ENCODE data around the gene SLC36A3.
A peak's percentile ranks its signal among the peaks of the same experiment; 100 is the strongest.
"Not testable (repeated sequence)": the region's sequence is repeated elsewhere in the genome, so short reads cannot be mapped to it uniquely, and the experiment has no call there.

SLC36A3 gene

GRCh38 chr5:151258816-151259215 lies 44.8 kb downstream of the SLC36A3 start:
- DNase-seq = no peak

DNA sequence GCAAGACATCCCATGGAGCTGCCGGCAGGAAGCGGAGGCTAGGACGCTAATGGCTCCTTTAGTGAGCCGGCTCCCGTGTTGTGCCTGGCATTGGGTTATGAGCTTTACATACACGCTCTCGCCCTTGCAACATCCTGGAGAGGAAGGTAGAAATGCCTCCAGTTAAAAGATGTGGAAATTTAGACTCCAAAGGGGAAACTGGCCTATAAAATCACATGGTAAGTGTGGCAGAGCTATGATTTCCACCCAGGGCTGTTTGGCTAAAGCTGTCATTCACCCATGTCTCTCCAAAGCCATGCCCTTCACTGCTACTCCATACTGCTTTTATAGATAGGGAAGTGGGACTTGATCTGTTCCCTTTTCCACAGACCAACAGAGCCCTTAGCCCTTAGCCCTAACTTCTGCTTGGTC lies 45.4 kb downstream of the SLC36A3 start:
- no peak for DNase-seq

DNA sequence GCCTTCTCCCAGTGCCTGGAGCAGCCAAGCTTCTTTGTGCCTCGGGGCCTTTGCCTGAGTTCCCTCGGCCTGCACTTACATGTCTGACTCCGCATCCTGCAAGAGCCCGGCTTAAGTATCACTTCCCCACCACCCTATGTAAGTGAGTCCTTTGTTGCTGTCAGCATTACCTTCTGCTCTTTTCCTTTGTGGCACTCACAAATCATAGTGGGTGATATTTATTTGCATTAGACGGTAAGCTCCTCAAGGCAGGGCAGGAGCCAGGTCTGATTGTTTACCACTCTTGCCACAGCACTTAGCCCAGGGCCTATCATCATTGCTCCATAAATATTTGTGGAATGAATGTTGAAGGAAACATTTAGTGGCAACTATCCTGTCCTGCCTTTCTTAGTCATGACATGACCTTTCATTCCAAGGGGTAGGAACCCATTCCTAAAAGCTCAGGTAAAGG lies 45.8 kb downstream of the SLC36A3 start:
- DNase-seq = no peak

- no peak for DNase-seq
These were observed 47.8 kb downstream of the SLC36A3 start for GRCh38 chr5:151255621-151256286.

DNA sequence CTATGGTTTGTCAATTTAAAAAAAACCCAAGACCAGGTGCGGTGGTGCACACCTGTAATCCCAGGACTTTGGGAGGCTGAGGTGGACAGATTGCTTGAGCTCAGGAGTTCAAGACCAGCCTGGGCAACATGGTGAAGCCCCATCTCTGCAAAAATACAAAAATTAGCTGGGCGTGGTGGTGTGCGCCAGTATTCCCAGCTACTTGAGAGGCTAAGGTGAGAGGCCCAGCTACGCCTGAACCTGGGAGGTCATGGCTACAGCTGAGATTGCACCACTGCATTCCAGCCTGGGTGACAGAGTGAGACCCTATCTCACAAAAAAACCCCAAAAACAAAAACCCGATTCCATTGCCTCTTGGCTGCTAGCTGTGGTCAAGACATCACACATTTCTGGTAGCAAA lies 48.6 kb downstream of the SLC36A3 start:
- DNase-seq = not testable (repeated sequence)

GRCh38 chr5:151254556-151254955 lies 49.0 kb downstream of the SLC36A3 start:
- DNase-seq = no peak

DNA sequence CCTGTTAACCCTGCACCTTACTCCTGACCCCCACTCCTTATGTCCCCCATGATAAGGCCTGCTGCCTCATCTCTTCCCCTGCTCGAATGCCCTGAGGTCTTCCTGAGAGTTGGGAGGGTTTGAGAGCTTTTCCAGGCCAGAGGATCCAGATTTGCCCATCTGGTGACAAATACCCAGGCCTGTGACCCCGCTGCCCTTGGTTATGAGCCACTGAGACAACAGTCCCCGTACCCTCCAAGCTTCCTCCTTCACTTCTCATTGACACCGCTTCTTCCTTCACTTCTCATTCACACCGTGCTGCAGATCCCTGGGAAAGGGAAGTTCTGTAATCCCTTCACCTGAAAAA lies 50.0 kb downstream of the SLC36A3 start:
- DNase-seq = no peak

DNA sequence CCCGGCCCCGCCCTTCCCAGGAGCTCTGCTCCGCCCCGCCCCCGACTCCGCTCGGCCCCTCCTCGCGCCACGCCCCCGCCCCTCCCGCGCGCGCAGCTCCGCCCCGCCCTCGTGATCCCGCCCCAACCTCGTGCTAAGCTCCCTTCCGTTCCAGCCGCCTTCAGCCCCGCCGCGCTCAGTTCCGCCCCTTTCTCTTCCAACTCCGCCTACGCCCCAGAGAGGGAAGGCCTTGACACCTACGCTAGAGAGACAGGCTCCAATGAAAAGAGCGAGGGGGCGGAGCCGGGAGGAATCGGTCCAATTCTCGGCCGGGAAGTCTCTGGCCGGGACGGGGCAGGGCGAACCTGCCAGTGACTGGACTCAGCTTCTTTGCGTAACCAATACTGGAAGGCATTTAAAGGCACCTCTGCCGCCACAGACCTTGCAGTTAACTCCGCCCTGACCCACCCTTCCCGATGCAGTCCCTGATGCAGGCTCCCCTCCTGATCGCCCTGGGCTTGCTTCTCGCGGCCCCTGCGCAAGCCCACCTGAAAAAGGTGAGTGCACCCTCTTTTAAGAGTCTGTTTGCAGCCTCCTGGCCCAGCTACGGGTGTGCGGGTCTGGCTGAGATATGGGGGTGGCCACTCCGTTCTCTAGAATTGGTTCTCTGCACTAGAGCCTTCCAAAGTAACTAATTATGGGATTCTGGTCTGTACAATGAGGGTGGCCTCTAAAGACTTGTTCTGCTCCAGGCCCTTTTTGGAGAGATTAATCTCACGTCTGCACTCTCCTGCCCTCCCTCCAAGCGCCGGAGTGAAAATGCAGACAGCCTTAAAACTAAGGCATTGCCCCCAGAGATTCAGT lies 50.6 kb downstream of the SLC36A3 start, which contains the start of gene GM2A:
Gene GM2A (plus strand): TSS at position 424 of the 843 bp plus-strand sequence. CDS start 32 bp downstream, at position 456.
- DNase-seq = peak; percentile 91

DNA sequence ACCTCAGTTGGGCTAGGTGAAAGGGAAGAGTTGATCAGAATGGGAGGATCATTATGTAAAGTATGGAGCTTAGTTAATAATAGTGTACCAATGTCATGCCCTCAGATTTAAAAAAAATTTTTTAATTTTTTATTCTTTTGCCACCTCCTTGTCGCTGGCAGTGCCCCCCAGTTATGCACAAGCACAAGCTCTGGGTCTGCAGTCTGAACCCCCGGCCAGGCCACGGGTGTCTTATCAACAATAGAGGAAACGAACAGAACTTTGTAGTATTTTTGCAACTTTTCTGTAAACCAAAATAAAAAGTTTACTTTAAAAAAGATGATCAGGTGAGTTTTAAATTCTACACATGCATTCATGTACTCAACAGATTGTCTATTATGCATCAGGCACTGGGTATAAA lies 51.9 kb downstream of the SLC36A3 start:
- DNase-seq = no peak

- DNase-seq = no peak
These were observed 52.5 kb downstream of the SLC36A3 start for GRCh38 chr5:151251001-151251551.

GRCh38 chr5:151250346-151251000 lies 53.1 kb downstream of the SLC36A3 start:
- no peak for DNase-seq

DNA sequence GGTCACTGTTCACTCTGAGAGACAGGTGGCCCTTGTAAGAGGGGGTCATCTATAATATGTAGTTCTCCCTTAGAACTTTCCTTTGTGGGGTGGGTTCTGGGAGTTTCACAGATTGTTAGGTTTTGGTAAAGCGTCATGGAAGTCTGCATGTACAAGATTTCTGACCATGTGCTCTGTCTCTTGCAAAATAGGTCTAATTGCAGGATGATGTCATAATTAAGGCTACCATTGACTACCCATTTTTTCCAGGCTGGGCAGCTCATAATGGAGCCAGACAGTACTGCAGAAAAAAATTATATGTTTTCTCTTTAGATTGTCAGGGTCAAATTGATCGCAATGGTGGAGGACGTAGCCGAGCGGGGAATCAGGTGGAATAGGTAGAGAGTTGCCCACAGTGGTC lies 54.3 kb downstream of the SLC36A3 start:
- no peak for DNase-seq

- no peak for DNase-seq
These were observed 54.9 kb downstream of the SLC36A3 start for GRCh38 chr5:151248651-151249050.

DNA sequence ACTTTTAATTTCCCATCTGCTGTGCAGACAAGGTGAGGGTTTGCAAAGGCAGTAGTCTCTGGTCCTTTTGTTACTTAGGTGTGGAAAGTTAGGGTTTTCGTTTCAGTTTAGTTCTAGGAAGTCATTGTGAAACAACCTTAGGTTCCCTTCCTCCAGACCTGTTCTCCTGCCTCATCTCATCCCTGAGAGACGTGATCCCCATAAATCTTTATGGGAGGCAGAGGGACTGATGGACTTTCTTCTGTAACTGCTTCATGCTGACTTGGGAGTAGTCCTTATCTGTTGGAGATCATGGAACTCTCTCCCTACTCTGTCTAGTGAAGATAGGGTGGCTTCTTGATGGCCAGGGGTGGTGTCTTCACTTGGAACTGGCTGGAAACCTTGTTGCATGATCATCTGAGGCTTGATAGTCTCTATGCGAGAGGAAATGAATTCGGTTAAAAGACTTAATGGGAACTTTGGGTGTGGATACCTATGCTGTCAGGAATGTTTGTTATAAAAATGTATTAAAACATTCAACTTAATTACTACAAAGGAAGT lies 57.8 kb downstream of the SLC36A3 start:
- DNase-seq = no peak

DNA sequence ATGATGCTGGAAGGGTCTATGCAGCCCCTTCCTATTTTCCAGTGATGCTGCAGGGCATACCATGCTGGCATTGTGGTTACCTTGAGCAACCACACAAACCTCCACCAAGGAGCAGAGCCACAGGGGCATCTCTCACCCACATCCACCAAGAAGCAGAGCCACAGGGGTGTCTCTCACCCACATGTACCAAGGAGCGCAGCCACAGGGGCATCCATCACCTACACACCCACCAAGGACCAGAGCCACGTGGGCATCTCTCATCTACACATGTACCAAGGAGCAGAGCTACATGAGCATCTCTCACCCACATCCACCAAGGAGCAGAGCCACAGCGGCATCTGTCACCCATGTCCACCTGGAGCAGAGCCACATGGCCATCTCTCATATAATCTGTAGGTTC lies 59.4 kb downstream of the SLC36A3 start:
- DNase-seq = no peak

DNA sequence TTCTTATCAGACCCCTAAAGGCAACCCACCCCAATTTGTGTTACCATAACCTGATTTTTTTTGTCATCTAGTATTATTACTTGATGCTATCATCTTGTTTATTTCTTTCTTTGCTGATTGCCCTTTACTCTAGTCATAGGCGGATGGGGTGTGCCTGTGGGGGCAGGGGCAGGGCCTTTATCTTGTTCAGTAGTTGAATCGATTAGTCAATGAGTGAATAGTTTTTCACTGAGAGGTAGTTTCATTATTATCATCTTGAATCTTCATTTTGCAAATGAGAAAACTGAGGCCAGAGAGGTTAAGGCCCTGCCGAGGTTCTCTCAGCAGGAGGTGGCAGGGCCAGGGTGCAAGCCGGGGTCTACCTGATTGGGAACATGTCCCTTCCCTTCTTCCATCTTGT lies 60.0 kb downstream of the SLC36A3 start:
- DNase-seq = no peak

- DNase-seq = no peak
These were observed 60.4 kb downstream of the SLC36A3 start for GRCh38 chr5:151243127-151243526.

GRCh38 chr5:151240924-151241635 lies 62.5 kb downstream of the SLC36A3 start:
- DNase-seq = no peak

DNA sequence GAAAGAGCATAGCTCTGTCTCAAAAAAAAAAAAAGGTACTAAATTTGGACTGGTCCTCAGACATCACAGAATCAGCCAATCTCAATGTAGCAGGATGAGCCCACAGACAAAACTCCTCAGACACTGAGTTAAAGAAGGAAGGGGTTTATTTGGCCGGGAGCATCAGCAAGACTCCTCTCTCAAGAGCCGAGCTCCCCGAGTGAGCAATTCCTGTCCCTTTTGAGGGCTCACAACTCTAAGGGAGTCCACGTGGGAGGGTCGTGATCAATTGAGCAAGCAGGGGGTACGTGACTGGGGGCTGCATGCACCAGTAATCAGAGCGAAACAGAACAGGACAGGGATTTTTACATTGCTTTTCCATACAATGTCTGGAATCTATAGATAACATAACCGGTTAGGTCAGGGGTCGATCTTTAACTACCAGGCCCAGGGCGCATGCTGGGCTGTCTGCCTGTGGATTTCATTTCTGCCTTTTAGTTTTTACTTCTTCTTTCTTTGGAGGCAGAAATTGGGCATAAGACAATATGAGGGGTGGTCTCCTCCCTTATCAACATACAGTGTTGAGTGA lies 63.2 kb downstream of the SLC36A3 start:
- not testable (repeated sequence) for DNase-seq

DNA sequence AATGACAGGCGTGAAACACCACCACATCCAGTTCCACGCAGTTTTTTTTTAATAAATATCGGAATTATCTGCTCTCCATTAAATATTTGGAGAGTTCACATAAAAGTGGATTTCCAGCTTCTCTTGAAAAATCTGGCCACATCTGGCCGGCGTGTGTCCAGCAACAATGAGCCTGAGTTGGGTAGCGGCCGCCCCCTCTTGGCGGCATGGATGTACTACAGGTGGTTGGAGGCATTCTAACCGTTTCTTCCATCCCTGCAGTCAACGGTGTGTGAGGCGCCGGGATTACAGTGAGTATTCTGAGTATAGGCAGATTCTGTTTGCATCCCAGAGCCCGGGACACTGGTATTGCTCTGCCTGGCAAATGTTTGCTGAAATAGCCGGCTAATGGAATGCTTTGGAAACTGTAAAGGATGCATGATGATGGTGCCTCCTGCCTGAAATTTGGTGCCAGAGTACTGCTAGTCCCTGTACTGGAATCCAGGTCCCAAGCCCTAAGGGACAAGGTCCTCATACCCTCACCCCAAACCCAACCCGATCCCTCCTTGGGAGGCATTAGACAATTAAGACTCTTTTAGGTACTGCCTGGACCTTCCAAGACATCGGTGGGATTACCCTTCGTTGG lies 64.2 kb downstream of the SLC36A3 start:
- DNase-seq = peak; percentile 1

GRCh38 chr5:151238303-151238741 lies 65.2 kb downstream of the SLC36A3 start:
- no peak for DNase-seq

DNA sequence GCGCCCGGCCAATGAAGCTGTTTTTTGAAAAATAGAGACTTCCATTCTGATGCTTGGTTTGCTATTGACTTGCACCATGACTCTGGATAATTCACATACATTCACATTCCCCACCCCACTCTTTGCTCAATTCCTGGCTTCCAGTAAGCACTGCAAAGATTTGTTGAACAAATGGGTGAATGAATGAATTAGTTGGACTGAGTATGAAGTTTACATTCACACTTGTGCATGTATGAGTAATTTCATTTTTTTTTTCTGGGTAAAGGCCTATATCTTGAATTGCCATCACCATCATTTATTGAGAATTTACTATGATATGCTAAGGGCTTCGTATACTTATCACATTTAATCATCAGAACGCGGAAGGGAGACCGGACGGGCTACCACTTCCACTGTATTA lies 65.9 kb downstream of the SLC36A3 start:
- DNase-seq = no peak
